HG03108 (cell line): Measurements from ENCODE around the gene MIF4GD.

ENCODE experiments used
- ATAC-seq: cut with Tn5 transposase; IDR thresholded peaks from one replicate; pipeline ENCODE4 v1.9.1; 2021; ENCODE audit warnings: moderate library complexity; ENCODE audit not compliant: unreplicated experiment

Gene MIF4GD

GRCh38 chr17:75238020-75238580 lies 32.9 kb downstream of the MIF4GD start:
- no peak for ATAC-seq

- ATAC-seq, result no peak
These were observed 33.7 kb downstream of the MIF4GD start for GRCh38 chr17:75237100-75238014.

- no peak for ATAC-seq
These were observed 38.2 kb downstream of the MIF4GD start for GRCh38 chr17:75232786-75233185.

- ATAC-seq, result no peak
These were observed 39.1 kb downstream of the MIF4GD start for GRCh38 chr17:75231741-75232464.

DNA sequence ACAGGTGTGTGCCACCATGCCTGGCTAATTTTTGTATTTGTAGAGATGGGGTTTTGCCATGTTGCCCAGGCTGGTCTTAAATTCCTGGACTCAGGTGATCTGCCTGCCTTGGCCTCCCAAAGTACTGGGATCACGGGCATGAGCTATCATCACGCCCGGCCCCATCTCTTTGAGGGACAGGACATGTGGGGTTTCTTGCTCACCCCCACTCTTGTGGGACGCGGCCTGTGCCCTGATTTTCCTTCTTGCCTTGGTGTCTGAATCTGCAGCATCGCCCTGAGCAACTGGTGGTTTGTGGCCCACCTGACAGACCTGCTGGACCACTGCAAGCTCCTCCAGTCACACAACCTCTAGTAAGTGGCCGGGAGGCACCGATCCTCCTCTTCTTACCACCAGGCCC lies 40.0 kb downstream of the MIF4GD start:
- no peak for ATAC-seq

GRCh38 chr17:75228847-75229246 lies 42.2 kb downstream of the MIF4GD start:
- no peak for ATAC-seq

DNA sequence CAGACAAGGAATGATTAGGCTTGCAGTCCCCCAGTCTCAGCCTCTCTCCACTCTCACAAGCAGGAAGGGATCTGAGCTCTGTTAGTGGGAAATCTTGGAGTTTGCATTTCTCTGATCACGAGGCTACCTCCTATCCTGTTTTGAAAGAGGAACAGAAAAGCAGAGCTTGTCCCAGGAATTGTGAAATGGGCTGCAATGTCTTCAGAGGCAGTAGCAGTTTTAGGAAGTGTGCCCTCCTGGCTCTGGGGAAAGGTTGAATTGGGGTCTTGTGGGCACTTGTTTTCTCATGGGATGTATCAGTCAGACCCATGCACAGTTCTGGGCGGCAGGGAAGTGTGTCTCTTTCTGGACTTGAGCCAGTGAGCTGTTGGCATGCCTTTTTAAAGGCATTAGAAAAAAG lies 42.7 kb downstream of the MIF4GD start:
- no peak for ATAC-seq

GRCh38 chr17:75227729-75228128 lies 43.3 kb downstream of the MIF4GD start:
- ATAC-seq, result no peak

- ATAC-seq, result no peak
These were observed 46.0 kb downstream of the MIF4GD start for GRCh38 chr17:75225016-75225415.

- no peak for ATAC-seq
These were observed 51.2 kb downstream of the MIF4GD start for GRCh38 chr17:75219815-75220214.

DNA sequence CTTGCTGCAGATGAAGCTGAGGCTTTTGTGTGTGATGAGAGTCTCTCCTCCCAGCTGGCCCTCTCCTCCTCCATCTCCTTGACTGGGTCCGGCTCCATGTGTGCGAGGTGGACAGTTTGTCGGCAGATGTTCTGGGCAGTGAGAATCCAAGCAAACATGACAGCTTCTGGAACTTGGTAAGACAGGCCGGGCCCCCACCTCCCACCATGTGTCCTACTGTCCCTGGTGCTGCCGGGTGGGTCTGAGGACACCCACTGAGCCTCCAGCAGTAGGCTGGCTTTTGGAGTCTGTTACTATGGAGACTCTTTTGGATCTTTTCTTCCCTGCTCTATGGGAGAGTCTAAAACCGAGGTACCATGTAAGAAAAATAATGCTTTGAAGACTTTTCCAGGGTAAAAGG lies 52.9 kb downstream of the MIF4GD start:
- ATAC-seq, result no peak
